ENCODE results near the gene ENPP3. TPM values are rescaled to one million over a fixed set of nuclear protein-coding genes. Genes with fewer than 3 reads are reported as not detected.

The ENPP3 gene
- total RNA-seq, 1 donor from 2014 or later, result not detected

- Mint-ChIP-seq H3K4me3 (ENCODE audit: unreplicated experiment) (no peak overlapping the region), H3K9me3 (ENCODE audit: unreplicated experiment) (no peaks in the 10 kb centered on the region), H3K27ac (ENCODE audit: unreplicated experiment) (no peak overlapping the region), H3K36me3 (ENCODE audit: unreplicated experiment) (no peaks in the 10 kb centered on the region), H3K4me1 (ENCODE audit: unreplicated experiment) (no peaks in the 10 kb centered on the region), H3K27me3 (ENCODE audit: unreplicated experiment) (peaks cover 20% of the 10 kb centered on the region)
- TF ChIP-seq CTCF (IDR thresholded peaks at IDR 0.05), result no peak
- DNase-seq (ENCODE audit: extremely low spot score, unreplicated experiment), result no peak
These were observed 9.2 kb downstream of the ENPP3 start for GRCh38 chr6:131646249-131646670.

GRCh38 chr6:131651782-131652181 lies 14.7 kb downstream of the ENPP3 start:
- Mint-ChIP-seq H3K36me3 (ENCODE audit: unreplicated experiment) (no peaks in the 10 kb centered on the region), H3K27me3 (ENCODE audit: unreplicated experiment) (peaks cover 31% of the 10 kb centered on the region), H3K9me3 (ENCODE audit: unreplicated experiment) (no peaks in the 10 kb centered on the region), H3K4me1 (ENCODE audit: unreplicated experiment) (no peaks in the 10 kb centered on the region), H3K27ac (ENCODE audit: unreplicated experiment) (no peak overlapping the region), H3K4me3 (ENCODE audit: unreplicated experiment) (no peak overlapping the region)
- DNase-seq (ENCODE audit: extremely low spot score, unreplicated experiment), result no peak
- TF ChIP-seq CTCF (IDR thresholded peaks at IDR 0.05), result no peak

DNA sequence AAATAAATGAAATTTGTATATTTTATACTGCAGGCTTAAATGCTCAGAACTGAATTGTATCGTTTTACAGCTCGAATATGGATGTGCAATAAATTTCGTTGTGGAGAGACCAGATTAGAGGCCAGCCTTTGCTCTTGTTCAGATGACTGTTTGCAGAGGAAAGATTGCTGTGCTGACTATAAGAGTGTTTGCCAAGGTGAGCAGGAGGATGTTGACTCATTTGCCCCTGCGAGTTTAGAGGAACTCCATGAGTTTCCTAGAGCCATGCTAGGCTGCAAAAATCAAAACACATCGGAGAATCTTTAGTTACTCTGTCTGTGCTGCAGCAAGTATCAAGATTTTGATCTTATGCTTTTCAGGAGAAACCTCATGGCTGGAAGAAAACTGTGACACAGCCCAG lies 15.4 kb downstream of the ENPP3 start:
- Mint-ChIP-seq H3K4me3 (ENCODE audit: unreplicated experiment) (no peak overlapping the region), H3K9me3 (ENCODE audit: unreplicated experiment) (no peaks in the 10 kb centered on the region), H3K27me3 (ENCODE audit: unreplicated experiment) (peaks cover 31% of the 10 kb centered on the region), H3K36me3 (ENCODE audit: unreplicated experiment) (no peaks in the 10 kb centered on the region), H3K4me1 (ENCODE audit: unreplicated experiment) (no peaks in the 10 kb centered on the region), H3K27ac (ENCODE audit: unreplicated experiment) (no peak overlapping the region)
- TF ChIP-seq CTCF (IDR thresholded peaks at IDR 0.05), result no peak
- DNase-seq (ENCODE audit: extremely low spot score, unreplicated experiment), result no peak

- no peaks in the 10 kb centered on the region for H3K4me1 Mint-ChIP-seq (ENCODE audit: unreplicated experiment)
- no peak for DNase-seq (ENCODE audit: extremely low spot score, unreplicated experiment)
- no peak for TF ChIP-seq CTCF (IDR thresholded peaks at IDR 0.05)
- H3K9me3 Mint-ChIP-seq (ENCODE audit: unreplicated experiment), result no peaks in the 10 kb centered on the region
- no peaks in the 10 kb centered on the region for H3K36me3 Mint-ChIP-seq (ENCODE audit: unreplicated experiment)
- no peak overlapping the region for H3K4me3 Mint-ChIP-seq (ENCODE audit: unreplicated experiment)
- H3K27ac Mint-ChIP-seq (ENCODE audit: unreplicated experiment), result no peak overlapping the region
- H3K27me3 Mint-ChIP-seq (ENCODE audit: unreplicated experiment), result peaks cover 22% of the 10 kb centered on the region
These were observed 17.2 kb downstream of the ENPP3 start for GRCh38 chr6:131654326-131654725.

GRCh38 chr6:131655387-131655786 lies 18.3 kb downstream of the ENPP3 start:
- no peaks in the 10 kb centered on the region for H3K9me3 Mint-ChIP-seq (ENCODE audit: unreplicated experiment)
- H3K4me1 Mint-ChIP-seq (ENCODE audit: unreplicated experiment), result no peaks in the 10 kb centered on the region
- no peak overlapping the region for H3K4me3 Mint-ChIP-seq (ENCODE audit: unreplicated experiment)

More at GRCh38 chr6:131655387-131655786, 18.3 kb downstream of the ENPP3 start:
- Mint-ChIP-seq H3K36me3 (ENCODE audit: unreplicated experiment) (no peaks in the 10 kb centered on the region), H3K27ac (ENCODE audit: unreplicated experiment) (no peak overlapping the region), H3K27me3 (ENCODE audit: unreplicated experiment) (peaks cover 16% of the 10 kb centered on the region)
- TF ChIP-seq CTCF (IDR thresholded peaks at IDR 0.05), result no peak
- DNase-seq (ENCODE audit: extremely low spot score, unreplicated experiment), result no peak

Measured in osteocyte (in vitro differentiated cells).